H1 (cell line): ENCODE data around the gene FRMD4B. TPM values are rescaled to one million over a fixed set of nuclear protein-coding genes. Genes with fewer than 3 reads are reported as not detected.

Source experiments
- CTCF ChIA-PET: fragments of 300-600 bp; sonication (Branson Sonifier 250); formaldehyde crosslinking; loops from one replicate; lab custom pipeline; 2021; ENCODE audit not compliant: partially characterized antibody; lab: Charles Lee
- POLR2A ChIA-PET: fragments of 300-600 bp; sonication (Branson Sonifier 250); formaldehyde crosslinking; loops from one replicate; lab custom pipeline; 2021; ENCODE audit warnings: inconsistent platforms; ENCODE audit not compliant: partially characterized antibody; lab: Charles Lee
- DNase-seq, 2 experiments: peaks; one replicate each; pipeline versions ENCODE4 v3.0.0 to v3.0.0-alpha.2; 2010 to 2022; ENCODE audit warnings: low spot score in 2 of 2, low read depth in 1 of 2, mixed read lengths in 1 of 2
- FAIRE-seq: peaks from 2 replicates; lab custom pipeline; 2011; peaks lifted over from hg19 to GRCh38; lab: Jason Lieb, UNC
- H2AFZ ChIP-seq: 2 replicates; pipeline ENCODE4 v1.8.1; 2012; ENCODE audit warnings: low read length, inconsistent platforms
- H2AK5ac ChIP-seq: 2 replicates; pipeline ENCODE4 v1.6.1; 2013; ENCODE audit warnings: low read depth, low read length
- H2BK120ac ChIP-seq: replicated peaks from 2 replicates; pipeline ENCODE3; 2013; ENCODE audit warnings: low read depth, low read length, inconsistent platforms
- H2BK12ac ChIP-seq: 2 replicates; pipeline ENCODE4 v1.6.1; 2013; ENCODE audit warnings: low read depth, low read length
- H2BK15ac ChIP-seq: 2 replicates; pipeline ENCODE4 v1.6.1; 2013; ENCODE audit warnings: low read length
- H2BK20ac ChIP-seq: 2 replicates; pipeline ENCODE4 v1.6.1; 2013; ENCODE audit warnings: low read length
- H2BK5ac ChIP-seq: 2 replicates; pipeline ENCODE4 v1.6.1; 2013; ENCODE audit warnings: low read depth, low read length
- H3K14ac ChIP-seq: 2 replicates; pipeline ENCODE4 v1.6.1; 2013; ENCODE audit warnings: inconsistent platforms; ENCODE audit not compliant: insufficient read length
- H3K18ac ChIP-seq: 2 replicates; pipeline ENCODE4 v1.6.1; 2013; ENCODE audit warnings: low read length; ENCODE audit errors: extremely low read depth
- H3K23ac ChIP-seq: 2 replicates; pipeline ENCODE4 v1.6.1; 2013; ENCODE audit warnings: inconsistent platforms; ENCODE audit not compliant: insufficient read length
- H3K23me2 ChIP-seq: 2 replicates; pipeline ENCODE4 v1.6.1; 2013; ENCODE audit warnings: low read depth, low read length
- H3K27ac ChIP-seq: 2 replicates; pipeline ENCODE4 v1.6.1; 2011; ENCODE audit warnings: low read depth, low read length, inconsistent platforms
- H3K27me3 ChIP-seq, 4 experiments: replicated peaks in 1 of 4; 1 replicate in 1 of 4; 2 replicates in 3 of 4; pipeline versions ENCODE4 v1.6.1 to v1.8.1; 2011 to 2013; ENCODE audit warnings: low read length in 3 of 4, mild to moderate bottlenecking in 3 of 4, inconsistent platforms in 2 of 4, mixed read lengths in 2 of 4, moderate library complexity in 1 of 4; ENCODE audit not compliant: control insufficient read depth in 3 of 4, insufficient read depth in 3 of 4; ENCODE audit errors: extremely low read depth in 1 of 4
- H3K36me3 ChIP-seq, 4 experiments: 2 replicates each; pipeline versions ENCODE4 v1.6.1 to v1.8.1; 2011 to 2013; ENCODE audit warnings: mild to moderate bottlenecking in 4 of 4, low read length in 3 of 4, moderate library complexity in 2 of 4, control low read depth in 1 of 4, inconsistent platforms in 1 of 4; ENCODE audit not compliant: insufficient read depth in 4 of 4, control insufficient read depth in 2 of 4
- H3K4ac ChIP-seq: replicated peaks from 2 replicates; pipeline ENCODE3; 2013; ENCODE audit warnings: low read length, low read depth, mixed read lengths, inconsistent platforms; ENCODE audit not compliant: insufficient read length
- H3K4me1 ChIP-seq, 4 experiments: replicated peaks in 1 of 4; 1 replicate in 1 of 4; 2 replicates in 3 of 4; pipeline versions ENCODE4 v1.6.1 to v1.8.1; 2011 to 2013; ENCODE audit warnings: low read length in 3 of 4, inconsistent platforms in 2 of 4, mixed read lengths in 1 of 4; ENCODE audit not compliant: insufficient read depth in 4 of 4, control insufficient read depth in 3 of 4
- H3K4me2 ChIP-seq, 2 experiments: 2 replicates each; pipeline versions ENCODE4 v1.6.1 to v1.8.1; 2011 to 2013; ENCODE audit warnings: low read depth in 2 of 2, low read length in 2 of 2, control low read depth in 1 of 2, inconsistent platforms in 1 of 2, mild to moderate bottlenecking in 1 of 2; ENCODE audit not compliant: insufficient read depth in 1 of 2
- H3K4me3 ChIP-seq, 4 experiments: fragments of 200-600, 300-600 bp in 1 of 4; sonication (generic), shearing (Covaris generic), sonication (Bioruptor Twin) in 1 of 4; 2 replicates each; pipeline versions ENCODE4 v1.5.1 to v1.8.1; 2011 to 2016; ENCODE audit warnings: low read length in 4 of 4, low read depth in 3 of 4, control low read depth in 2 of 4, inconsistent platforms in 2 of 4, mild to moderate bottlenecking in 2 of 4, mixed read lengths in 1 of 4, moderate library complexity in 1 of 4; ENCODE audit not compliant: insufficient read depth in 2 of 4; ENCODE audit errors: extremely low read depth in 1 of 4
- H3K56ac ChIP-seq: replicated peaks from 2 replicates; pipeline ENCODE3; 2013; ENCODE audit warnings: low read depth, mild to moderate bottlenecking, mixed read lengths, low read length, inconsistent platforms; ENCODE audit not compliant: insufficient read length
- H3K79me1 ChIP-seq: 2 replicates; pipeline ENCODE4 v1.6.1; 2013; ENCODE audit warnings: low read depth, low read length, control low read depth
- H3K79me2 ChIP-seq, 2 experiments: 2 replicates each; pipeline versions ENCODE4 v1.6.1 to v1.8.1; 2012 to 2013; ENCODE audit warnings: low read length in 2 of 2, mild to moderate bottlenecking in 2 of 2, inconsistent platforms in 1 of 2; ENCODE audit not compliant: insufficient read depth in 2 of 2, control insufficient read depth in 1 of 2
- H3K9ac ChIP-seq, 4 experiments: replicated peaks in 1 of 4; 1 replicate in 1 of 4; 2 replicates in 3 of 4; pipeline versions ENCODE4 v1.6.1 to v1.8.1; 2011 to 2013; ENCODE audit warnings: low read depth in 3 of 4, low read length in 3 of 4, control low read depth in 2 of 4, mild to moderate bottlenecking in 2 of 4, moderate library complexity in 2 of 4, inconsistent platforms in 1 of 4; ENCODE audit errors: extremely low read depth in 1 of 4
- H3K9me3 ChIP-seq, 2 experiments: 2 replicates each; pipeline versions ENCODE4 v1.6.1 to v1.8.1; 2012 to 2013; ENCODE audit warnings: mild to moderate bottlenecking in 2 of 2, moderate library complexity in 2 of 2, control low read depth in 1 of 2, inconsistent platforms in 1 of 2, low read depth in 1 of 2, low read length in 1 of 2, mixed read lengths in 1 of 2; ENCODE audit not compliant: insufficient read depth in 2 of 2
- H4K20me1 ChIP-seq, 2 experiments: replicated peaks in 1 of 2; 2 replicates each; pipeline versions ENCODE3 to v1.8.1; 2011 to 2013; ENCODE audit warnings: inconsistent platforms in 2 of 2, low read length in 2 of 2, mild to moderate bottlenecking in 1 of 2; ENCODE audit not compliant: insufficient read depth in 2 of 2, control insufficient read depth in 1 of 2
- H4K5ac ChIP-seq: 2 replicates; pipeline ENCODE4 v1.6.1; 2013; ENCODE audit warnings: low read length, low read depth, mixed read lengths, inconsistent platforms; ENCODE audit not compliant: insufficient read length
- H4K8ac ChIP-seq: 2 replicates; pipeline ENCODE4 v1.8.0; 2013; ENCODE audit warnings: mild to moderate bottlenecking, moderate library complexity, low read length, inconsistent platforms; ENCODE audit not compliant: insufficient read depth; ENCODE audit errors: extremely low read depth
- H4K91ac ChIP-seq: replicated peaks from 2 replicates; pipeline ENCODE3; 2013; ENCODE audit warnings: low read length, mixed read lengths, inconsistent platforms; ENCODE audit not compliant: insufficient read length
- BRCA1 ChIP-seq: IDR thresholded peaks from 2 replicates; pipeline ENCODE4 v1.6.1; 2012; ENCODE audit warnings: low read depth, low read length, improper control_type of control experiment
- WGBS, 2 experiments: shearing (Covaris generic) in 1 of 2; methylation state at CpG; one replicate each; pipeline versions ENCODE4 v1.1.6 to v1.1.7; 2013 to 2015; ENCODE audit warnings: low lambda C conversion rate in 2 of 2, mixed read lengths in 2 of 2, inconsistent platforms in 1 of 2, low coverage in 1 of 2, missing lambda C conversion rate in 1 of 2; ENCODE audit not compliant: insufficient replicate concordance in 2 of 2, insufficient coverage in 1 of 2, insufficient read length in 1 of 2; ENCODE audit errors: extremely low coverage in 1 of 2, missing lambda C conversion rate in 1 of 2; 5-methylcytosine and 5-hydroxymethylcytosine counted together
- polyA plus RNA-seq, 7 experiments: library from polyadenylated mRNA; depleted of rRNA in 3 of 7; stranded (reverse) in 5 of 7; unstranded in 2 of 7; fragments of >200 nt in 5 of 7; fragments of 200-250 nt in 2 of 7; gene quantifications; 1 replicate in 5 of 7; 2 replicates in 1 of 7; 4 replicates in 1 of 7; pipeline versions ENCODE4 v1.2.1 to v1.2.3, GENCODE V29; 2011 to 2013; ENCODE audit warnings: missing spikeins in 2 of 7, mixed read lengths in 2 of 7
- total RNA-seq: library from RNA; stranded (reverse); fragmentation: NEBNext Ultra II Directional; extraction: Animal tissue kit (Norgen Biotek cat#: 25700); gene quantifications from 2 replicates; pipeline ENCODE4 v1.2.1, GENCODE V29; 2021

Gene FRMD4B
- total and polyA plus RNA-seq, 2 of the 8 experiments (the other 6 are each of a cell fraction or from before 2014, with no cell fraction given), result 2.7 to 7.2 TPM

DNA sequence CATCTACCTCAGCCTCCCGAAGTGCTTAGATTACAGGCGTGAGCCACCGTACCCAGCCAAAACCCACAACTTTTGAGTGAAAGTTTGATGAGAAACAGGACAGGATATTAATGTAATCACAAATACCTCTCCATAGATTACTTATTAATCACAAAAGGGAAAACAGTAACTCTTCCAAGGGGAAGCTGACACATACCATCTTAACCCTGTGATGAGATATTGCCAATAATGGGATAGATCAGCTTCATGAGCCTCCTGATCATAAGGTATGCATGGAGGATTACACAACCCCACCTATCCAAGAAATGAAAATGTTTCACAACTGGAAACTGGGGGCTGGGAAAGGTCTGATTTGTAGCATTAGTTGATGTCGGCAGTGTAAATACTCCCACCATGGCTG is 131.5 kb downstream of the FRMD4B start:
- DNase-seq, result no peak
- Histone ChIP-seq H4K91ac (no peak overlapping the region), H3K36me3 (no peaks in the 10 kb centered on the region), H2BK20ac (no peak overlapping the region), H2AFZ (no peak overlapping the region), H3K27ac (no peak overlapping the region), H3K14ac (no peak overlapping the region), H2BK5ac (no peak overlapping the region), H2BK15ac (no peak overlapping the region), H3K27me3 (peaks cover 0 to 3% (median under 1%) of the 10 kb centered on the region in 4 experiments; a peak in 4 of 7 replicates), H3K4me1 (peaks cover 0 to 3% (median 0%) of the 10 kb centered on the region in 4 experiments; a peak in 1 of 7 replicates), H4K5ac (no peak overlapping the region), H3K79me2 (no peaks in the 10 kb centered on the region), H3K18ac (no peak overlapping the region), H4K20me1 (no peaks in the 10 kb centered on the region), H3K79me1 (no peaks in the 10 kb centered on the region), H3K9ac (no peak overlapping the region), H3K4me2 (no peak overlapping the region), H3K4me3 (no peak overlapping the region), H2BK120ac (no peak overlapping the region), H3K9me3 (no peaks in the 10 kb centered on the region), H3K23ac (no peak overlapping the region), H3K56ac (no peak overlapping the region), H2AK5ac (no peak overlapping the region), H2BK12ac (no peak overlapping the region), H4K8ac (no peak overlapping the region), H3K23me2 (no peaks in the 10 kb centered on the region; the same call in 1 of the 2 replicates), H3K4ac (no peak overlapping the region)
- TF ChIP-seq BRCA1, result no peak
- ChIA-PET CTCF (interaction anchor here (0.5 to 2.8 kb wide), 2 partner anchors 23 to 52 kb away, joined by 3 to 9 read pairs; no protein-coding TSS in a partner anchor), POLR2A (no interaction called here)
- WGBS, 2 experiments, result 88% methylated on average over 4 of the region's 4 CpGs; no CpG with 5 or more reads in 1 of the 2 experiments
- no peak for FAIRE-seq
